HG02763 (cell line): ENCODE results near the gene SNRPA.
"Not testable (repeated sequence)": the region's sequence is repeated elsewhere in the genome, so short reads cannot be mapped to it uniquely, and the experiment has no call there.

ENCODE experiments used
- ATAC-seq: cut with Tn5 transposase; IDR thresholded peaks from one replicate; pipeline ENCODE4 v1.9.1; 2021; ENCODE audit warnings: mild to moderate bottlenecking, moderate library complexity; ENCODE audit not compliant: unreplicated experiment

Gene SNRPA

DNA sequence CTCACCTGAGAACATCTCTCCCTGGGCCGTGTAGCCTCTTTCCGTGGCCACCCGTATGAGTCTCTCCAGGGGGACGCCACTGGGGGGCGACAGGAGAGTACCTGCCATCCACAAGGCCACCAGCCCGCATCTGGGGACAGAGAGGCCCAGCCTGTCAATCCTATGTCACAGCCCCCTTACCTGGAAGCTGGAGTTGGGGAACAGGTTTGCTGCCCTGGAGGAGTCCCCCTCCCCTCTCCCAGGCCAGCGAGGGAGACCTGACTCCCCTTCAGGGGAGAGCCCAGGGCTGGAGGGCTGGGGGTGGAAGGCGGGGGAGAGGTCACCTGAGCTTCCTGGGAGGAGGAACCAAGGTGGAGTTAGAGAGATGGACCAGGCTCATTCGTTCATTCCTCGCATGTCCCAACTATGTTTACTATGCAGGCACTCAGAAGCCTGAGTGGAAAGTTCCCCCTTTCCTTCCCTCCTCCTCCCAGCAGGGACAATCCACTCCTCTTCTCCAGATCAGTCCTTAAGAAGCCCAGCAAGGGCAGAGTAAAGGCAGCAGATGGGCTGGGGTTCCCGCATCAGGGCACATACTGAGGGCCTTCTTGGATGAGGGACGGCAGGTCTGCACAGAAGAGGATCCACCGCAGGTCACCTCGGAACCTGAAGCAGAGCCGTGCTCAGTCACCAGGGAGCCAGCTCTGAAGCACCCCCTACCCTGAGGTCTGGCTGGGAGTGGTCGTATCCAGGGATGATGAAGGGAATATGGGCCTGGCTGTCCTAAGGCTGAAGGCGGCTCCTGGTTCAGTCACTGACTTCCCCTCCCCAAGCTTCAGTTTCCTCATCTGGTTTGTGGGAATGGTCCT, 6.2 kb upstream of the SNRPA start:
- ATAC-seq: no peak

DNA sequence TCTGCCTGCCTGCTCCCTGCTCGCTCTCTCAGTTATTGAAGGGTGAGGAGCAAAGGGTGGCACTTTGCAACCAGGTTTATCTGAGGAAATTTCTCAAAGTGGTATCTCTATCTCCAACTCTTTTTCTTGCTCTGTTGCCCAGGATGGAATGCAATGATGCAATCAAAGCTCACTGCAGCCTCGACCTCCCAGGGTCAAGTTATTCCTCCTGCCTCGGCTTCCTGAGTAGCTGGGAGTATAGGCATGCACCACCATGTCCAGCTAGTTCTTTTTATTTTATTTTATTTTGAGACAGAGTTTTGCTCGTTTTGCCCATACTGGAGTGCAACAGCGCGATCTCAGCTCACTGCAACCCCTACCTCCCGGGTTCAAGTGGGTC, 5.6 kb upstream of the SNRPA start:
- no peak for ATAC-seq

DNA sequence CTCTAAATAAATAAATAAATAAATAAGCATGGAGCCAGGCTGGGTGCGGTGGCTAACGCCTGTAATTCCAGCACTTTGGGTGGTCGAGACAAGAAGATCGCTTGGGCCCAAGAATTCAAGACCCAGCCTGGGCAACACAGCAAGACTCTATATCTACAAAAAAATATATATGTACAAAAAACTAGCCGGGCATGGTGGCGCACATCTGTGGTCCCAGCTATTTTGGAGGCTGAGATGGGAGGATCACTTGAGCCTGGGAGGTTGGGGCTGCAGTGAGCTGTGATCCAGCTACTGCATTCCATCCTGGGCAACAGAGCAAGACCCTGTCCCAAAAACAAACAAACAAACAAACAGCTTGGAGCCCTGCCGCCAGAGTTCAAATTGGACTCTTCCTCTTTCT, 3.5 kb upstream of the SNRPA start:
- ATAC-seq: no peak

DNA sequence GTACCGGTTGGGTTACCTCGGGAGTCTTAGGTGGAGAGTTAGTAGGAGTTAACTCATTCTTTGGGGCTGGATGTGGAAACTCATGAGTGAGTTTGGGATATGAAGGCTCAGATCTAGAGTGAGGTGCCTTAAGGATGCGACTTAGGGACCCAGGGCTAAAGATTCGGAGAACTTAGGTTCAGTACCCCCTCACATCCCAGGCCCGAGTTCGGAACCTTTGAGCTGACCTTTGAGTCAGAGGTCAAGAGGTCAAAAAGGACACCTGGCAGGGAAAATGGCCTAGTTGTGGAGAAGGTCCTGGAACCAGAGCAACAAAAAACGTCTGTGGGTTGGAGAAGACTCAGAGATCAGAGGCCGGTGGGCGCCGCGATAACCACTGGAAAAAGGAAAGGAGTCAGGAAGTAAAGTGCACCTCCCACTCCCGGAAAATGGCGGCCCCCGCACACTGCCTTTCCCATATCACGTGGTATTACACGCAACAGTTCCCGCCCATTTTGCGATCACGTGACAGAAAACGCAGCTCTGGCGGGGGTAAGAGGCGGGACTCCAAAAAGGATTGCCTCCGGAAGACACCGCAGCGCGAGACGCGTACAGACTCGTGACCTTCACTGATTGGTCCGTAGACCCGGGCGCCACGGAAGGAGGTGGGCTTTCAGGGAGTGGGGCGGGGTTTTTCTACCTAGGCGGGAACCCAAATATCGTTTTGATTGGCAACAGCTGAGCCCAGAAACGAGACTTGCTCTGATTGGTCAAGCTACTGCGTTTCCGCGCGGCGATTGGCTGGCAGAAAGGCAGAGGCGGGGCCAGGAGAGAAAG, 737 bp upstream of the SNRPA start, which contains the start of gene ACTMAP:
Gene ACTMAP (minus strand): TSS at position 420 of the 816 bp plus-strand sequence. CDS start 674 bp downstream, outside the sequence.
- peak; percentile 91 for ATAC-seq

DNA sequence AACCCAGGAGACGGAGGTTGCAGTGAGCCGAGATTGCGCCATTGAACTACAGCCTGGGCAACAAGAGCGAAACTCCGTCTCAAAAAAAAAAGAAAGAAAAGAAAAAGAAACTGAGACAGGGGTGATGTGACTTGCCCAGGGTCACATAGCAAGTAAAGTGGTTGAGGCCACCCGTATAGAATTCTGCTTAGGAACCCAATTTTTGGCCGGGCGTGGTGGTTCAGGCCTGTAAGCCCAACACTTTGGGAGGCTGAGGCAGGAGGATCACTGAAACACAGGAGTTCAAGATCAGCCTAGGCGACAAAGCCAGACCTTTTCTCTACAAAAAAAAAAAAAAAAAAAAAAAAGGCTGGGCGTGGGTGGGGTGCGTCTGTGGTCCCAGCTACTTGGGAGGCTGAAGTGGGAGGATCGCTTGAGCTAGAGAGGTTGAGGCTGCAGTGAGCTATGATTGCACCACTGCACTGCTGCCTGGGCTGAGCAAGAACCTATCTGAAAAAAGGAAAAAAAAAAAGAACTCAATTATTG, 1.3 kb downstream of the SNRPA start:
- ATAC-seq: no peak

DNA sequence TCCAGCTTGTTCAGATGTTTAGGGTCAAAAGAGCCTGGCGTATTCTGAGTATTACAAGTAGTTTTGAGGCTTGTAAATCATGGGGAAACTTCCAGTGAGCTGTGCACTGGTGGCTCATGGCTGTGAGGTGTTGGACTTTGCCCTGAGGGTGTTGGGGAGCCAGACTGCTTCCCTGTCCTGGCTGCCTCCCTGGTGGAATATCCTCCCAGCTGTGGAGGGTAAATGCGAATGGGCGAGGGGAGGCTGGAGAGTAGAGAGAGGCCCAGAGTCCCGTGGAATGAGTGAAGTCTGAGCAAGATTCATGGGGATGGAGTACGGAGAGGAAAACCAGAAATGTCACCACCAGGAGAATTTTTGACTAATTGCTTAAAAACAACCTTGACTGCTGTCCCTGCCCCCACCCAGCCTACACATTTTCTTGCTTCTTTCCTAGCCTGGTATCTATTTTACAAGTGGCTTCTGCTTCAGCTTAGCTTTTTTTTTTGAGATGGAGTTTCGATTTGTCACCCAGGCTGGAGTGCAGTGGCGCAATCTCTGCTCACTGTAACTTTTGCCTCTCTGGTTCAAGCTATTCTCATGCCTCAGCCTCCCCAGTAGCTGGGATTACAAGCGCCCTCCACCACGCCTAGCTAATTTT, 3.7 kb downstream of the SNRPA start:
- no peak for ATAC-seq

DNA sequence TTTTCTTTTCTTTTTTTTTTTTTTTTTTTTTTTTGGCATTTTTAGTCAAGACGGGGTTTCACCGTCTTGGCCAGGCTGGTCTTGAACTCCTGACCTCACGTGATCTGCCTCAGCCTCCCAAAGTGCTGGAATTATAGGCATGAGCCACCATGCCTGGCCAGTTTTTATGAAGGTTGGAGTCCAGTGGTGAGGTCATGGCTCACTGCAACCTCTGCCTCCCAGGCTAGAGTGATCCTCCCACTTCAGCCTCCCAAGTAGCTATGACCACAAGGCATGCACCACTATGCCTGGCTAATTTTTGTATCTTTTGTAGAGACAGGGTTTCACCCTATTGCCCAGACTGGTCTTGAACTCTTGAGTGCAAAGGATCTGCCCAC, 4.2 kb downstream of the SNRPA start:
- no peak for ATAC-seq

DNA sequence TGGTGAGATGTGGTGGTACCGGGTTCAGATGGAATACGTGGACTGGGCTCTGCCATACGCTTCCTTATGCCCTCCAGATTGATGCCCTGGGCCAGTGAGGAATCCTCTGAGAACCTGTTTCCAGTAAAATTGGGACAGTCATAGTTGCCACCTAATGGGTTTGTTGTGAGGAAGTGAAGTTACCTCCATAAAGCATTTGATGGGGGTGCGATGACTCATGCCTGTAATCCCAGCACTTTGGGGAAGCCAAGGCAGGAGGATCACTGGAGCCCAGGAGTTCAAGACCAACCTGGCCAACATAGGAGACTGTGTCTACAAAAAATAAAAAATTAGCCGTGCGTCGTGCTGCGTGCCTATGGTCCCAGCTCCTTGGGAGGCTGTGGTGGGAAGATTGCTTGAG, 4.8 kb downstream of the SNRPA start:
- ATAC-seq: no peak

DNA sequence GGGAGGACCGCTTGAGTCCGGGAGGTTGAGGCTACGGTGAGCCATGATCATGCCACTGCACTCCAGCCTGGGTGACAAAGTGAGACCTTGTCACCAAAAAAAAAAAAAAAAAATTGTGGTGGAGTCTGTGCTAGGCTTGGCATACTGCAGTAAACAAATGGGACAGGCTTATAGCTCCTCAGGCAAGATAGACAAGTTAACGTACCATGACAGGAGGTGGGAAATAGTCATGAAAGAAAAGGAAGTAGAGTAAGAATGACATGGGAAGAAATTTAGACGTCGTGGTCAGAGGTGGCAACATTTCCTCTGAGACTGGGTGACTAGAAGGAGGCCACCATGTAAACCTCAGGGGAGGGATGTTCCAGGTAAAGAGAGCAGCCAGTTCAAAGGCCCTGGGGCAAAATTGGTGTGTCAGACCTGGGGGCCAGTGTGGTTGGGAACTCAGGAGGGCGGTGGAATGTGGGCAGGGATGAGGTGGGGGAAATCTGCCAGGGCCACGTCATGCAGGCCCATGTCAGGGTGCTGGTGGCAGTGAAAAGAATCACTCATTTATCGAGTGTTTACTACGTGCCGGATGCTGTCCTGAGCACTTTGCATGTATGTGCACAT, 5.6 kb downstream of the SNRPA start:
- no peak for ATAC-seq

DNA sequence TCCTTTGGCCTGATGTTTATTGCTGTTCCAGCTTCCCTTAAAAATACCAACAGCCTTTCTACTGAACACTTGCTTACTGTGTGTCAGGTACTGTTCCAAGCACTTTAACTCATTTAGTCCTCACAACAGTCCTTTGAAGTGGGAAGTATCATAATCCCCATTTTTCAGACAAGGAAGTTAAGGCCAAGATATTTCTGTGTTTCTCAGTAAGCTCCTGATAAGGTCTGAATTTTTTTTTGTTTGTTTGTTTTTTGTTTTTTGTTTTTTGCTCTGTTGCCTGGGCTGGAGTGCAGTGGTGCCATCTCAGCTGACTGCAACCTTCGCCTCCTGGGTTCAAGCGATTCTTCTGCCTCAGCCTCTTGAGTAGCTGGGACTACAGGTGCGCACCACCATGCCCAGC, 7.5 kb downstream of the SNRPA start:
- ATAC-seq: no peak

DNA sequence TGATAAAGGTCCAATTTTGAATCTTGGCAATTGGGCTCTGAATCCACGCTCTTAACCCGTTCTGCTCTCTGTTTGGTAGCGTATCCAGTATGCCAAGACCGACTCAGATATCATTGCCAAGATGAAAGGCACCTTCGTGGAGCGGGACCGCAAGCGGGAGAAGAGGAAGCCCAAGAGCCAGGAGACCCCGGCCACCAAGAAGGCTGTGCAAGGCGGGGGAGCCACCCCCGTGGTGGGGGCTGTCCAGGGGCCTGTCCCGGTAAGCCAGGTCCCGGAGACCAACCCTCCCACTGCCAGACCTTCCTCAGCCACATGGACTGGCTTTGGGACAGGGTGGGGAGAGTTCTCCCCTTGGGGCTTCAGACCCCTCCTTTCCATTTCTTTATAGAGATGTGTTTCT, 8.3 kb downstream of the SNRPA start:
- ATAC-seq: no peak

DNA sequence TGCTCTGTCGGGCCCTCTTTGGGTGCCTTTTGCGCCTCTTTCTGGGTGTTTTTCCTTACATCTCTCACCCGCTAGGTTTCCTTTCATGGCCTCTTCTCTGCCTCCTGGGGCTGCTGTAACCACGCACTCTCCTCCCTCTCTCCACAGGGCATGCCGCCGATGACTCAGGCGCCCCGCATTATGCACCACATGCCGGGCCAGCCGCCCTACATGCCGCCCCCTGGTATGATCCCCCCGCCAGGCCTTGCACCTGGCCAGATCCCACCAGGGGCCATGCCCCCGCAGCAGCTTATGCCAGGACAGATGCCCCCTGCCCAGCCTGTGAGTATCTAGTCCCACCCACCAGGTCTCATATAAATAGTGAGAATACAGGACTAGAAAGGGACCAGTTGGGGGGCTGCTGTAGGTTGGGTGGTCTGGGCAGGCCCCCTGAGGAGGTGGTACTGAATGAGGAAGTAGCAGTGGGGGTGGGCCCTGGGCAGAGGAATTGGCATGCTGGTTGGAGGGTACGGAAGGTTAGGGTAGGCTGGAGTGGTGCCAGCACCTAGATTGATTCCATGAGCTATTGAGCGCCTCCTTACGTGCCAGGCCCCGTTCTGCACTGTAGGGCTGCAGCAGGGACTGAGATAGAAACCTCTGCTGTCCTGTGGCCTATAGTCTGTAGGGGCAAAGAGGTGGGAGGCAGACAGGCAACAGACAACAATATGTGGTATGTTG, 11.9 kb downstream of the SNRPA start:
- ATAC-seq: no peak

DNA sequence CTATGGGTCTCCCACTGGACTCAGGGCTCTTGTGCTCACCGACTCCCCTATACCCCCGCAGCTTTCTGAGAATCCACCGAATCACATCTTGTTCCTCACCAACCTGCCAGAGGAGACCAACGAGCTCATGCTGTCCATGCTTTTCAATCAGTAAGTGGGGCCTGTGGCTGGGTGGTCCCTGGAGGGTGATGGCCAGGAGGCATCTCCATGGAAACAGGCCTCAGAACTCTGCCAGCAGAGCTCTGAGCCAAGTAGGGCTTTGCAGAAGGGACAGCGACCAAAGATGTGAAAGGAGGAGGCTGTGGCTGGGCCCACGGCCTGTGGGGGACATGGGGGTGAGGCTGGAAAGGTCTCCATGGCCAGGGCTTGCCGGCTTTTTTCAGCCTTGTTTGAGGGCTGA, 12.5 kb downstream of the SNRPA start:
- ATAC-seq: no peak

DNA sequence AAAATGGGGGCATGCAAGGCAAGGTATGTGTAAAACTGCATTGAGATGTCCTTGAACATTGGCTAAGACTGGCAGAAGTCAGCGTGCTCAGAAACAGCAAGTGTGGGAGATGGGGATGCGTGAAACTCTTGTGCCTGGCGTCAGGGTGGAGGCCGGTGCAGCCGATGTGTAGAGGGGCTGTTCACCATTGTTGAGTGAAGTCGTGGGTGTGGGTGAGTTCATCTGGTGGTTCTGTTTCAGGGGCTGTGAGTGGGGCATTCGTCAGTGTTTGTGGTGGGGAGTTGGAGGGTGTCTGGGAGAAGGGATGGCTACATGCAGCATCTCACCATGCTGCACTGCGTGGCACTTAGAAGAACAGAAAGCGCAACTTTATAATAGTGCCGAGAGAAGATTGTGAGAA, 13.0 kb downstream of the SNRPA start:
- no peak for ATAC-seq

DNA sequence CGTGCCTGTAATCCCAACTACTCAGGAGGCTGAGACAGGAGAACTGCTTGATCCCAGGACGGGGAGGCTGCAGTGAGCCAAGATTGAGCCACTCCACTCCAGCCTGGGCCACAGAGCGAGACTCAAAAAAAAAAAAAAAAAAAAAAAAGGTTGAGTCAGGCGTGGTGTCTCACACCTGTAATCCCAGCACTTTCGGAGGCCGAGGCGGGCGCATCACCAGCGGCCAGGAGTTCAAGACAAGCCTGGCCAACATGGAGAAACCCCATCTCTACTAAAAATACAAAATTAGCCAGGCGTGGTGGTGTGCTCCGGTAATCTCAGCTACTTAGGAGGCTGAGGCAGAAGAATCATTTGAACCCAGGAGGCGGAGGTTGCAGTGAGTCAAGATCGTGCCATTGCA, 15.4 kb downstream of the SNRPA start:
- ATAC-seq: not testable (repeated sequence)

DNA sequence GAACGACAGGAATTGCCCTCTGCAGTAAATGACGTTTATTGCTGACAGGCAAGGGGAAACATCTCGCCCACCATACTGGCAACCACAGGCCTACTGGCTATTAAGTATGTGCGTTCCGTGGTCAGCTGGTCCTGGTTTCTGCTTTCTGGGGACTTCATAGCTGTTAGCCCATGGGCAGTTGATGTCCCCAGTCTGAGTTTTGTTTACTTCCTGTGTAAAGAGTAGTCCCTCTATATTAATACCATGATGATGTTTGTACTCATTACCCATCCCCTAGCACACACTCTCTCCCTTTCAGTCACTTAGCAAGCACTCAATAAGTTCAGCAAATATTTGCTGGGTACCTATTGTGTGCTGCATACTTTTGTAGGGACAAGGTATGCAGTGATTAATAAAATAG, 17.9 kb downstream of the SNRPA start:
- ATAC-seq: no peak

DNA sequence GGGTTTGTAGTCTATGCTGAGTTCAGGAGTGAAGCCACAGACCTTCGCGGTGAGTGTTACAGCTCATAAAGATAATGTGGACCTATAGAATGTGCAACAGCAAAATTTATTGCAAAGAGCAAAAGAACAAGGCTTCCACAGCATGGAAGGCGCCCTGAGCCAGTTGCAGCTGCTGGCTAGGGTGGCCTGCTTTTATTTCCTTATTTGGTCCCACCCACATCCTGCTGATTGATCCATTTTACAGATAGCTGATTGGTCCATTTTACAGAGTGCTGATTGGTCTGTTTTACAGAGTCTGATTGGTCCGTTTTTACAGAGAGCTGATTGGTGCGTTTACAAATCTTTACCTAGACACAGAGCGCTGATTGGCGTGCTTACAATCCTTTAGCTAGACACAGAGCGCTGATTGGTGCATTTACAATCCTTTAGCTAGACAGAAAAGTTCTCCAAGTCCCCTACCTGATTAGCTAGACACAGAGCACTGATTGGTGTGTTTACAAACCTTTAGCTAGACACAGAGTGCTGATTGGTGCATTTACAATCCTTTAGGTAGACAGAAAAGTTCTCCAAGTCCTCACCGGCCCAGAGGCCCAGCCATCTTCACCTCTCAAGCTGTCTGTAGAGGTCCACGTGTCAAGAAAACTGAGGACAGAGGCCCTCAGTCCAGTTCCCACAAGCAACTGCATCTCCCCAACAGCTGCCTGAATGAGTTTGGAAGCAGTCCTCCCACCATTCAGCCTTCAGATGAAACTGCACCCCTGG, 20.3 kb downstream of the SNRPA start:
- not testable (repeated sequence) for ATAC-seq

DNA sequence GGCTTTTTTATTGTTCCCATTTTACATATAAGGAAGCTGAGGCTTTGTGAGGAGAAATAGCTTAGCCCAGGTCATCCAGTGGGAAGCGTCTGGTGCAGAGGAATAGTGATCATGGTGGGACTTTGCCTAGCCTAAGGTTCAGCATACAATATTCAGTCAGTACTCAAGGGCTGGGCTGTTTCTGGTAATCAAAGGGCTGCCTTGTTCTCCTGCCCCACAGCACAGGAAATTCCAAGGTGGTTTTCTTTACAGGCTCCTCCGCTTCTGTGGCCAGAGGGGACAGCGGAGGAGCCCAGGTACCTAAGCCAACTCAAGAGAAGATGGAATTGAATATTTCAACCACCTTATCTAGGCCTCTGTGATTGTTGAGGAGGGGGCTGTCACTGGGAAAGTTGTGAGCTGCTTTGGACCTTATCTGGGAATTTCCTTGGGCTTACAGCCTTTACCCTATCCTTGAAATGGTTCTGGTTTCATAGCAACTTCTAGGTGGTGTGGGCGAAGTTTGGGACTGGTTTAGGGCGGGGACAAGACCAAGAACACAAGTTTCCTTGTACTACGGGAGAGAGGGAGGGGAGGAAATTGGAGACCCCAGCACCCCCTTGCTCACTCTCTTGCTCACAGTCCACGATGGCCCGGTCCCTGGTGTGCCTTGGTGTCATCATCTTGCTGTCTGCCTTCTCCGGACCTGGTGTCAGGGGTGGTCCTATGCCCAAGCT, 24.1 kb downstream of the SNRPA start, which contains the start of gene MIA:
Gene MIA (plus strand): TSS at position 606 of the 716 bp plus-strand sequence. CDS start 22 bp downstream, at position 628.
- no peak for ATAC-seq

DNA sequence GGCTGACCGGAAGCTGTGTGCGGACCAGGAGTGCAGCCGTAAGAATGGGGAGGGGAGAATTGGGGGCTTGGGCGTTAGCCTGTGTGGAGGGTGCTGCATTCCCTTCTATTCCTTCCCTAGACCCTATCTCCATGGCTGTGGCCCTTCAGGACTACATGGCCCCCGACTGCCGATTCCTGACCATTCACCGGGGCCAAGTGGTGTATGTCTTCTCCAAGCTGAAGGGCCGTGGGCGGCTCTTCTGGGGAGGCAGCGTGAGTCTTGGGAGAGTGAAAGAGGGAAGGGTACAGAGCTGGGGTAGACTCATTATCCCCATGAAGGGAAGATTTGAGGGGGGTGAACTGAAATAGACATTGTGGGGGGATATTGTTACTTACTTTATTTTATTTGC, 24.6 kb downstream of the SNRPA start:
- no peak for ATAC-seq
